PFSK-1 (cell line): ENCODE results near the gene DDO.

Source experiments
- POLR2AphosphoS5 ChIP-seq: IDR thresholded peaks from 2 replicates; pipeline ENCODE4 v1.6.1; 2012; ENCODE audit warnings: low read depth, mild to moderate bottlenecking, control low read depth, low read length, moderate library complexity
- SIN3A ChIP-seq: IDR thresholded peaks from 2 replicates; pipeline ENCODE4 v1.6.1; 2012; ENCODE audit warnings: mild to moderate bottlenecking, low read length, moderate library complexity, borderline replicate concordance; ENCODE audit not compliant: insufficient read depth
- TAF1 ChIP-seq: IDR thresholded peaks from 2 replicates; pipeline ENCODE4 v1.6.1; 2012; ENCODE audit warnings: low read length, control low read depth, borderline replicate concordance; ENCODE audit not compliant: insufficient read depth

- no peak for TF ChIP-seq SIN3A
- no peak for TF ChIP-seq POLR2AphosphoS5
- no peak for TF ChIP-seq TAF1
These were observed 3.8 kb upstream of the DDO start for GRCh38 chr6:110419028-110419739.
